DOHH2 (cell line): ENCODE measurements around the gene RAB3D.
A peak's percentile ranks its signal among the peaks of the same experiment; 100 is the strongest.

ENCODE experiments used
- H3F3A ChIP-seq: fragments of 200-600 bp; sonication (generic), shearing (Covaris generic); 2 replicates; pipeline ENCODE4 v1.6.0; 2016; ENCODE audit warnings: antibody characterized with exemption, mild to moderate bottlenecking; ENCODE audit not compliant: control insufficient read depth, insufficient read depth
- H3K27ac ChIP-seq: fragments of 200-600 bp; sonication (generic); 2 replicates; pipeline ENCODE4 v1.5.1; 2014; ENCODE audit warnings: low read depth, mild to moderate bottlenecking, low read length, moderate library complexity
- H3K27me3 ChIP-seq: fragments of 200-600 bp; sonication (generic); 2 replicates; pipeline ENCODE4 v1.6.1; 2014; ENCODE audit warnings: mild to moderate bottlenecking, low read length, mixed read lengths; ENCODE audit not compliant: control insufficient read depth
- H3K36me3 ChIP-seq: fragments of 200-600 bp; sonication (generic); 2 replicates; pipeline ENCODE4 v1.6.1; 2014; ENCODE audit warnings: mild to moderate bottlenecking, low read length, moderate library complexity, mixed read lengths; ENCODE audit not compliant: control insufficient read depth
- H3K4me1 ChIP-seq: fragments of 200-600 bp; sonication (generic); 2 replicates; pipeline ENCODE4 v1.6.1; 2014; ENCODE audit warnings: mild to moderate bottlenecking, low read length, mixed read lengths; ENCODE audit not compliant: control insufficient read depth
- H3K4me2 ChIP-seq: fragments of 200-600 bp; sonication (generic); 2 replicates; pipeline ENCODE4 v1.6.0; 2014; ENCODE audit warnings: mild to moderate bottlenecking, low read length, moderate library complexity
- H3K4me3 ChIP-seq: fragments of 200-600 bp; sonication (generic); 2 replicates; pipeline ENCODE4 v1.5.1; 2014; ENCODE audit warnings: mild to moderate bottlenecking, low read length, mixed read lengths
- H3K79me2 ChIP-seq: fragments of 200-600 bp; sonication (generic); 2 replicates; pipeline ENCODE4 v1.6.1; 2014; ENCODE audit warnings: mild to moderate bottlenecking, low read length, mixed read lengths; ENCODE audit not compliant: control insufficient read depth
- H3K9me2 ChIP-seq: fragments of 200-600 bp; sonication (generic); replicated peaks from 2 replicates; pipeline ENCODE4 v1.6.1; 2014; ENCODE audit warnings: mild to moderate bottlenecking, low read length, mixed read lengths; ENCODE audit not compliant: control insufficient read depth
- H3K9me3 ChIP-seq: fragments of 200-600 bp; sonication (generic); 2 replicates; pipeline ENCODE4 v1.6.1; 2014; ENCODE audit warnings: antibody characterized with exemption, low read length, mixed read lengths; ENCODE audit not compliant: control insufficient read depth, insufficient read depth
- H4K20me1 ChIP-seq: fragments of 200-600 bp; sonication (generic); 2 replicates; pipeline ENCODE4 v1.6.0; 2014; ENCODE audit warnings: low read depth, mild to moderate bottlenecking, antibody characterized with exemption, low read length, moderate library complexity; ENCODE audit not compliant: control insufficient read depth, insufficient read depth
- CTCF ChIP-seq: fragments of 200-600 bp; sonication (generic); IDR thresholded peaks from one replicate; pipeline ENCODE4 v1.5.1; 2014; ENCODE audit warnings: antibody characterized with exemption, mild to moderate bottlenecking, low read depth, low read length; ENCODE audit not compliant: poor library complexity, severe bottlenecking
- EZH2phosphoT487 ChIP-seq: fragments of 200-600 bp; sonication (generic); IDR thresholded peaks from 2 replicates; pipeline ENCODE4 v1.6.1; 2017; ENCODE audit warnings: borderline replicate concordance, mild to moderate bottlenecking, antibody characterized with exemption, low read length, moderate library complexity, mixed read lengths

RAB3D gene

GRCh38 chr19:11295180-11295579 is 44.3 kb downstream of the RAB3D start:
- Histone ChIP-seq H3K4me1 (peaks cover 10% of the 10 kb centered on the region), H3K4me2 (no peak overlapping the region), H3K27me3 (no peaks in the 10 kb centered on the region), H3K9me2 (no peaks in the 10 kb centered on the region), H3K36me3 (no peaks in the 10 kb centered on the region), H3F3A (no peaks in the 10 kb centered on the region), H3K27ac (no peak overlapping the region), H3K4me3 (no peak overlapping the region), H3K9me3 (no peaks in the 10 kb centered on the region), H4K20me1 (no peaks in the 10 kb centered on the region), H3K79me2 (no peaks in the 10 kb centered on the region)
- no peak for TF ChIP-seq EZH2phosphoT487
- TF ChIP-seq CTCF = no peak

- Histone ChIP-seq H3K79me2 (no peaks in the 10 kb centered on the region), H3K9me2 (no peaks in the 10 kb centered on the region), H3K4me1 (peaks cover 11% of the 10 kb centered on the region), H3K4me3 (peak overlapping the region; percentile 30), H3F3A (no peaks in the 10 kb centered on the region), H3K27me3 (no peaks in the 10 kb centered on the region), H3K4me2 (peak overlapping the region; percentile 61), H3K9me3 (no peaks in the 10 kb centered on the region), H3K27ac (no peak overlapping the region), H3K36me3 (no peaks in the 10 kb centered on the region), H4K20me1 (no peaks in the 10 kb centered on the region)
- TF ChIP-seq CTCF (peak; percentile 99), EZH2phosphoT487 (no peak)
Measured at GRCh38 chr19:11293433-11294389, 45.7 kb downstream of the RAB3D start.

GRCh38 chr19:11291991-11292390 is 47.5 kb downstream of the RAB3D start:
- no peak for TF ChIP-seq CTCF
- TF ChIP-seq EZH2phosphoT487 = no peak
- H3K27ac ChIP-seq = no peak overlapping the region
- peaks cover 11% of the 10 kb centered on the region for H3K4me1 ChIP-seq
- H3K36me3 ChIP-seq = no peaks in the 10 kb centered on the region
- no peaks in the 10 kb centered on the region for H4K20me1 ChIP-seq
- H3K9me2 ChIP-seq = no peaks in the 10 kb centered on the region
- no peak overlapping the region for H3K4me3 ChIP-seq
- no peaks in the 10 kb centered on the region for H3F3A ChIP-seq
- H3K9me3 ChIP-seq = no peaks in the 10 kb centered on the region
- H3K4me2 ChIP-seq = no peak overlapping the region
- no peaks in the 10 kb centered on the region for H3K79me2 ChIP-seq
- H3K27me3 ChIP-seq = no peaks in the 10 kb centered on the region
